GM23338 (cell line): ENCODE data around the gene PLAC8L1. TPM values are rescaled to one million over a fixed set of nuclear protein-coding genes. Genes with fewer than 3 reads are reported as not detected.

ENCODE experiments used
- ATAC-seq: fragments of 200-7000 bp; cut with Tn5 transposase; 3 replicates; pipeline ENCODE4 v1.9.1; 2020
- DNase-seq: peaks from one replicate; pipeline ENCODE4 v3.0.0-alpha.2; 2015; ENCODE audit warnings: low spot score
- H2AFZ ChIP-seq: fragments of 200-600 bp; sonication (generic); 2 replicates; pipeline ENCODE4 v1.8.0; 2016; ENCODE audit warnings: antibody characterized with exemption, mild to moderate bottlenecking, moderate library complexity
- H3F3A ChIP-seq: fragments of 200-600 bp; sonication (generic); replicated peaks from 2 replicates; pipeline ENCODE4 v1.8.0; 2017; ENCODE audit warnings: antibody characterized with exemption, mixed run types, low read depth
- H3K27ac ChIP-seq: fragments of 200-600 bp; sonication (generic); 2 replicates; pipeline ENCODE4 v1.6.1; 2016; ENCODE audit warnings: low read depth
- H3K27me3 ChIP-seq: fragments of 200-600 bp; sonication (generic); 2 replicates; pipeline ENCODE4 v1.8.0; 2016; ENCODE audit warnings: mild to moderate bottlenecking, mixed run types, moderate library complexity; ENCODE audit not compliant: insufficient read depth
- H3K36me3 ChIP-seq: fragments of 200-600 bp; sonication (generic); 2 replicates; pipeline ENCODE4 v1.8.0; 2016; ENCODE audit warnings: mild to moderate bottlenecking; ENCODE audit not compliant: insufficient read depth
- H3K4me1 ChIP-seq: fragments of 200-600 bp; sonication (generic); 2 replicates; pipeline ENCODE4 v1.8.0; 2016; ENCODE audit warnings: mild to moderate bottlenecking, moderate library complexity; ENCODE audit not compliant: insufficient read depth
- H3K4me2 ChIP-seq: fragments of 200-600 bp; sonication (generic); 2 replicates; pipeline ENCODE4 v1.7.1; 2017; ENCODE audit warnings: mixed run types
- H3K4me3 ChIP-seq: fragments of 200-600 bp; sonication (generic); 2 replicates; pipeline ENCODE4 v1.6.1; 2016; ENCODE audit warnings: mixed run types
- H3K79me2 ChIP-seq: fragments of 200-600 bp; sonication (generic); replicated peaks from 2 replicates; pipeline ENCODE4 v1.8.0; 2017; ENCODE audit warnings: mild to moderate bottlenecking; ENCODE audit not compliant: insufficient read depth
- H3K9me2 ChIP-seq: fragments of 200-600 bp; sonication (generic); 2 replicates; pipeline ENCODE4 v1.8.0; 2017; ENCODE audit not compliant: insufficient read depth
- H4K20me1 ChIP-seq: fragments of 200-600 bp; sonication (generic); replicated peaks from 2 replicates; pipeline ENCODE4 v1.8.0; 2017; ENCODE audit warnings: mild to moderate bottlenecking; ENCODE audit not compliant: insufficient read depth
- H3K27ac Mint-ChIP-seq: 2 replicates; pipeline ENCODE4 v1.8.0; 2020; ENCODE audit warnings: inconsistent platforms, mild to moderate bottlenecking, moderate library complexity, mixed read lengths
- H3K27me3 Mint-ChIP-seq: 3 replicates; pipeline ENCODE4 v1.8.0; 2022; ENCODE audit warnings: low read depth, mild to moderate bottlenecking, moderate library complexity, mixed read lengths, inconsistent platforms; ENCODE audit not compliant: insufficient read depth, poor library complexity
- H3K36me3 Mint-ChIP-seq: 3 replicates; pipeline ENCODE4 v1.8.0; 2021; ENCODE audit warnings: low read depth, mild to moderate bottlenecking, inconsistent platforms, moderate library complexity, mixed read lengths
- H3K4me1 Mint-ChIP-seq: 3 replicates; pipeline ENCODE4 v1.8.0; 2020; ENCODE audit warnings: mild to moderate bottlenecking, inconsistent platforms, mixed read lengths
- H3K4me3 Mint-ChIP-seq: 3 replicates; pipeline ENCODE4 v1.8.0; 2021; ENCODE audit warnings: moderate library complexity, mild to moderate bottlenecking, inconsistent platforms, mixed read lengths
- H3K9me3 Mint-ChIP-seq: 3 replicates; pipeline ENCODE4 v1.8.0; 2020; ENCODE audit warnings: moderate library complexity, mild to moderate bottlenecking, inconsistent platforms, mixed read lengths
- CREB1 ChIP-seq: fragments of 250-450 bp; sonication (Bioruptor Pico); IDR thresholded peaks from 2 replicates; pipeline ENCODE4 v1.5.0; 2020; ENCODE audit warnings: low read depth, mild to moderate bottlenecking, moderate library complexity
- CTCF ChIP-seq, 2 experiments: fragments of 200-600 bp in 1 of 2; sonication (generic) in 1 of 2; conservative IDR thresholded peaks; 2 replicates each; pipeline versions ENCODE4 v1.5.1 to v1.6.1; 2016 to 2017; ENCODE audit warnings: antibody characterized with exemption in 2 of 2, low read depth in 2 of 2, mild to moderate bottlenecking in 2 of 2, moderate library complexity in 1 of 2
- ETS1 ChIP-seq: IDR thresholded peaks from 2 replicates; pipeline ENCODE4 v1.6.1; 2016; ENCODE audit warnings: antibody characterized with exemption
- EZH2 ChIP-seq: fragments of 200-600 bp; sonication (generic); IDR thresholded peaks from one replicate; pipeline ENCODE4 v1.8.0; 2017; ENCODE audit warnings: antibody characterized with exemption, mild to moderate bottlenecking, low read depth; ENCODE audit not compliant: unreplicated experiment
- EZH2phosphoT487 ChIP-seq: fragments of 200-600 bp; sonication (generic); IDR thresholded peaks from one replicate; pipeline ENCODE4 v1.8.1; 2018; ENCODE audit warnings: antibody characterized with exemption; ENCODE audit not compliant: unreplicated experiment
- JUNB ChIP-seq: IDR thresholded peaks from one replicate; pipeline ENCODE4 v1.6.1; 2016; ENCODE audit warnings: antibody characterized with exemption; ENCODE audit not compliant: unreplicated experiment
- NANOG ChIP-seq: IDR thresholded peaks from 2 replicates; pipeline ENCODE4 v1.6.1; 2016; ENCODE audit warnings: antibody characterized with exemption, borderline replicate concordance
- POLR2AphosphoS5 ChIP-seq: IDR thresholded peaks from 2 replicates; pipeline ENCODE4 v1.6.1; 2016; ENCODE audit warnings: antibody characterized with exemption, low read depth
- STAT1 ChIP-seq: IDR thresholded peaks from one replicate; pipeline ENCODE4 v1.6.1; 2016; ENCODE audit warnings: antibody characterized with exemption; ENCODE audit not compliant: unreplicated experiment
- ZNF114 ChIP-seq: fragments of 250-450 bp; sonication (Bioruptor Pico); IDR thresholded peaks from 2 replicates; pipeline ENCODE4 v1.5.0; 2020; ENCODE audit warnings: mild to moderate bottlenecking, moderate library complexity
- ZNF331 ChIP-seq: fragments of 250-450 bp; sonication (Bioruptor Pico); IDR thresholded peaks from 2 replicates; pipeline ENCODE4 v1.5.0; 2020; ENCODE audit warnings: low read depth, mild to moderate bottlenecking, moderate library complexity
- polyA plus RNA-seq: library from polyadenylated mRNA; unstranded; fragments of >200 nt; fragmentation: Nextera tagmentation; extraction: Ambion mirVana; gene quantifications from 2 replicates; pipeline ENCODE4 v1.2.1, GENCODE V29; 2016
- total RNA-seq: library from RNA; depleted of rRNA; stranded (reverse); fragments of >200 nt; shearing (Covaris generic); gene quantifications from 2 replicates; pipeline ENCODE4 v1.2.3, GENCODE V29; 2014
- TF ChIP-seq, protein P1 (sequence below): IDR thresholded peaks from one replicate; pipeline ENCODE4 v1.6.1; 2018; ENCODE audit warnings: antibody characterized with exemption; ENCODE audit not compliant: unreplicated experiment
- TF ChIP-seq, protein P2 (sequence below): fragments of 250-450 bp; sonication (Bioruptor Pico); IDR thresholded peaks from 2 replicates; pipeline ENCODE4 v1.5.0; 2020; ENCODE audit warnings: mild to moderate bottlenecking, moderate library complexity

The PLAC8L1 gene
- total and polyA plus RNA-seq, 2 experiments from 2014 or later, result 2.0 TPM; not detected in 1

DNA sequence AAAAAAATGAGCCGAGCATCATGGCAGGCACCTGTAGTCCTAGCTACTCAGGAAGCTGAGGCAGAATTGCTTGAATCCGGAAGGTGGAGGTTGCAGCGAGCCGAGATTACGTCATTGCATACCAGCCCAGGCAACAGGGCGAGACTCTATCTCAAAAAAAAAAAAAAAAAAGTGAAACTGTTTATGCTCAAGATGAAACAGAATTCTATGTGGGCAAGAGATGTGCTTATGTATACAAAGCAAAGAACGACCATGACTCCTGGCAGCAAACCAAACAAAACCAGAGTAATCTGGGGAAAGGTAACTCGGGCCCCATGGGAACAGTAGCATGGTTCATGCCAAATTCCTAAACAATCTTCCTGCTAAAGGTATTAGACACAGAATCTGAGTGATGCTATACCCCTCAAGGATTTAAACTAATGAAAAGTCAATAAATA, 32.6 kb upstream of the PLAC8L1 start:
- Histone ChIP-seq H3K79me2 (0 out of 2 replicates have a peak, but pooled peaks cover 6% of the 10 kb centered on the region), H3F3A (peaks cover 13% of the 10 kb centered on the region; the same call in 1 of the 2 replicates), H3K4me1 (no peaks in the 10 kb centered on the region), H3K9me2 (no peaks in the 10 kb centered on the region), H2AFZ (no peak overlapping the region), H3K4me3 (no peak overlapping the region), H3K4me2 (no peak overlapping the region), H3K27ac (no peak overlapping the region; the same call in 1 of the 2 replicates), H3K36me3 (peaks cover 89% of the 10 kb centered on the region), H3K27me3 (no peaks in the 10 kb centered on the region), H4K20me1 (no peaks in the 10 kb centered on the region)
- H3K27ac Mint-ChIP-seq, result peak overlapping the region; percentile 56; the same call in 1 of the 2 replicates
- H3K4me1 Mint-ChIP-seq, result no peaks in the 10 kb centered on the region
- ATAC-seq (no peak), DNase-seq (no peak)
- H3K4me3 Mint-ChIP-seq, result no peak overlapping the region
- H3K36me3 Mint-ChIP-seq, result peaks cover 98% of the 10 kb centered on the region
- H3K9me3 Mint-ChIP-seq, result no peaks in the 10 kb centered on the region
- H3K27me3 Mint-ChIP-seq, result peaks cover 8% of the 10 kb centered on the region
- TF ChIP-seq STAT1 (no peak), ZNF114 (CRISPR knock-in tag) (no peak), EZH2phosphoT487 (no peak), JUNB (no peak), NANOG (no peak), POLR2AphosphoS5 (no peak), ETS1 (no peak), CREB1 (no peak), ZNF331 (CRISPR knock-in tag) (no peak), EZH2 (no peak), CTCF (conservative IDR thresholded peaks at IDR 0.05; ENCODE audit: low read depth in 2 of 2) (no peak)
- TF ChIP-seq, protein P1, sequence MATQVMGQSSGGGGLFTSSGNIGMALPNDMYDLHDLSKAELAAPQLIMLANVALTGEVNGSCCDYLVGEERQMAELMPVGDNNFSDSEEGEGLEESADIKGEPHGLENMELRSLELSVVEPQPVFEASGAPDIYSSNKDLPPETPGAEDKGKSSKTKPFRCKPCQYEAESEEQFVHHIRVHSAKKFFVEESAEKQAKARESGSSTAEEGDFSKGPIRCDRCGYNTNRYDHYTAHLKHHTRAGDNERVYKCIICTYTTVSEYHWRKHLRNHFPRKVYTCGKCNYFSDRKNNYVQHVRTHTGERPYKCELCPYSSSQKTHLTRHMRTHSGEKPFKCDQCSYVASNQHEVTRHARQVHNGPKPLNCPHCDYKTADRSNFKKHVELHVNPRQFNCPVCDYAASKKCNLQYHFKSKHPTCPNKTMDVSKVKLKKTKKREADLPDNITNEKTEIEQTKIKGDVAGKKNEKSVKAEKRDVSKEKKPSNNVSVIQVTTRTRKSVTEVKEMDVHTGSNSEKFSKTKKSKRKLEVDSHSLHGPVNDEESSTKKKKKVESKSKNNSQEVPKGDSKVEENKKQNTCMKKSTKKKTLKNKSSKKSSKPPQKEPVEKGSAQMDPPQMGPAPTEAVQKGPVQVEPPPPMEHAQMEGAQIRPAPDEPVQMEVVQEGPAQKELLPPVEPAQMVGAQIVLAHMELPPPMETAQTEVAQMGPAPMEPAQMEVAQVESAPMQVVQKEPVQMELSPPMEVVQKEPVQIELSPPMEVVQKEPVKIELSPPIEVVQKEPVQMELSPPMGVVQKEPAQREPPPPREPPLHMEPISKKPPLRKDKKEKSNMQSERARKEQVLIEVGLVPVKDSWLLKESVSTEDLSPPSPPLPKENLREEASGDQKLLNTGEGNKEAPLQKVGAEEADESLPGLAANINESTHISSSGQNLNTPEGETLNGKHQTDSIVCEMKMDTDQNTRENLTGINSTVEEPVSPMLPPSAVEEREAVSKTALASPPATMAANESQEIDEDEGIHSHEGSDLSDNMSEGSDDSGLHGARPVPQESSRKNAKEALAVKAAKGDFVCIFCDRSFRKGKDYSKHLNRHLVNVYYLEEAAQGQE, result no peak
- TF ChIP-seq, protein P2, sequence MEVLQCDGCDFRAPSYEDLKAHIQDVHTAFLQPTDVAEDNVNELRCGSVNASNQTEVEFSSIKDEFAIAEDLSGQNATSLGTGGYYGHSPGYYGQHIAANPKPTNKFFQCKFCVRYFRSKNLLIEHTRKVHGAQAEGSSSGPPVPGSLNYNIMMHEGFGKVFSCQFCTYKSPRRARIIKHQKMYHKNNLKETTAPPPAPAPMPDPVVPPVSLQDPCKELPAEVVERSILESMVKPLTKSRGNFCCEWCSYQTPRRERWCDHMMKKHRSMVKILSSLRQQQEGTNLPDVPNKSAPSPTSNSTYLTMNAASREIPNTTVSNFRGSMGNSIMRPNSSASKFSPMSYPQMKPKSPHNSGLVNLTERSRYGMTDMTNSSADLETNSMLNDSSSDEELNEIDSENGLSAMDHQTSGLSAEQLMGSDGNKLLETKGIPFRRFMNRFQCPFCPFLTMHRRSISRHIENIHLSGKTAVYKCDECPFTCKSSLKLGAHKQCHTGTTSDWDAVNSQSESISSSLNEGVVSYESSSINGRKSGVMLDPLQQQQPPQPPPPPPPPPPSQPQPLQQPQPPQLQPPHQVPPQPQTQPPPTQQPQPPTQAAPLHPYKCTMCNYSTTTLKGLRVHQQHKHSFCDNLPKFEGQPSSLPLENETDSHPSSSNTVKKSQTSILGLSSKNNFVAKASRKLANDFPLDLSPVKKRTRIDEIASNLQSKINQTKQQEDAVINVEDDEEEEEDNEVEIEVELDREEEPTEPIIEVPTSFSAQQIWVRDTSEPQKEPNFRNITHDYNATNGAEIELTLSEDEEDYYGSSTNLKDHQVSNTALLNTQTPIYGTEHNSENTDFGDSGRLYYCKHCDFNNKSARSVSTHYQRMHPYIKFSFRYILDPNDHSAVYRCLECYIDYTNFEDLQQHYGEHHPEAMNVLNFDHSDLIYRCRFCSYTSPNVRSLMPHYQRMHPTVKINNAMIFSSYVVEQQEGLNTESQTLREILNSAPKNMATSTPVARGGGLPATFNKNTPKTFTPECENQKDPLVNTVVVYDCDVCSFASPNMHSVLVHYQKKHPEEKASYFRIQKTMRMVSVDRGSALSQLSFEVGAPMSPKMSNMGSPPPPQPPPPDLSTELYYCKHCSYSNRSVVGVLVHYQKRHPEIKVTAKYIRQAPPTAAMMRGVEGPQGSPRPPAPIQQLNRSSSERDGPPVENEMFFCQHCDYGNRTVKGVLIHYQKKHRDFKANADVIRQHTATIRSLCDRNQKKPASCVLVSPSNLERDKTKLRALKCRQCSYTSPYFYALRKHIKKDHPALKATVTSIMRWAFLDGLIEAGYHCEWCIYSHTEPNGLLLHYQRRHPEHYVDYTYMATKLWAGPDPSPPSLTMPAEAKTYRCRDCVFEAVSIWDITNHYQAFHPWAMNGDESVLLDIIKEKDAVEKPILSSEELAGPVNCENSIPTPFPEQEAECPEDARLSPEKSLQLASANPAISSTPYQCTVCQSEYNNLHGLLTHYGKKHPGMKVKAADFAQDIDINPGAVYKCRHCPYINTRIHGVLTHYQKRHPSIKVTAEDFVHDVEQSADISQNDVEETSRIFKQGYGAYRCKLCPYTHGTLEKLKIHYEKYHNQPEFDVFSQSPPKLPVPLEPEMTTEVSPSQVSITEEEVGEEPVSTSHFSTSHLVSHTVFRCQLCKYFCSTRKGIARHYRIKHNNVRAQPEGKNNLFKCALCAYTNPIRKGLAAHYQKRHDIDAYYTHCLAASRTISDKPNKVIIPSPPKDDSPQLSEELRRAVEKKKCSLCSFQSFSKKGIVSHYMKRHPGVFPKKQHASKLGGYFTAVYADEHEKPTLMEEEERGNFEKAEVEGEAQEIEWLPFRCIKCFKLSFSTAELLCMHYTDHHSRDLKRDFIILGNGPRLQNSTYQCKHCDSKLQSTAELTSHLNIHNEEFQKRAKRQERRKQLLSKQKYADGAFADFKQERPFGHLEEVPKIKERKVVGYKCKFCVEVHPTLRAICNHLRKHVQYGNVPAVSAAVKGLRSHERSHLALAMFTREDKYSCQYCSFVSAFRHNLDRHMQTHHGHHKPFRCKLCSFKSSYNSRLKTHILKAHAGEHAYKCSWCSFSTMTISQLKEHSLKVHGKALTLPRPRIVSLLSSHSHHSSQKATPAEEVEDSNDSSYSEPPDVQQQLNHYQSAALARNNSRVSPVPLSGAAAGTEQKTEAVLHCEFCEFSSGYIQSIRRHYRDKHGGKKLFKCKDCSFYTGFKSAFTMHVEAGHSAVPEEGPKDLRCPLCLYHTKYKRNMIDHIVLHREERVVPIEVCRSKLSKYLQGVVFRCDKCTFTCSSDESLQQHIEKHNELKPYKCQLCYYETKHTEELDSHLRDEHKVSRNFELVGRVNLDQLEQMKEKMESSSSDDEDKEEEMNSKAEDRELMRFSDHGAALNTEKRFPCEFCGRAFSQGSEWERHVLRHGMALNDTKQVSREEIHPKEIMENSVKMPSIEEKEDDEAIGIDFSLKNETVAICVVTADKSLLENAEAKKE (CRISPR knock-in tag), result no peak
